NCI-H345 (cell line): Measurements from ENCODE around the gene NATD1.

Source experiments
- DNase-seq: peaks from one replicate; lab custom pipeline; 2025; lab: John Stamatoyannopoulos, UW

Gene NATD1

GRCh38 chr17:21289902-21290571, 36.8 kb upstream of the NATD1 start:
- no peak for DNase-seq

GRCh38 chr17:21289175-21289901, 36.1 kb upstream of the NATD1 start:
- DNase-seq: no peak

GRCh38 chr17:21288571-21289017, 35.4 kb upstream of the NATD1 start:
- DNase-seq: no peak

- no peak for DNase-seq
Measured at GRCh38 chr17:21287703-21288449, 34.7 kb upstream of the NATD1 start.

- no peak for DNase-seq
Measured at GRCh38 chr17:21286909-21287702, 33.9 kb upstream of the NATD1 start.

GRCh38 chr17:21286066-21286770, 33.0 kb upstream of the NATD1 start:
- DNase-seq: peak; percentile 71

- DNase-seq: no peak
Measured at GRCh38 chr17:21285164-21286065, 32.2 kb upstream of the NATD1 start.

- peak; percentile 97 for DNase-seq
Measured at GRCh38 chr17:21284319-21285163, 31.3 kb upstream of the NATD1 start, which contains the start of gene MAP2K3. Gene MAP2K3 (plus strand): TSS chr17:21284711. CDS start chr17:21284921, 210 bp downstream.

GRCh38 chr17:21283482-21284318, 30.5 kb upstream of the NATD1 start:
- no peak for DNase-seq

GRCh38 chr17:21282850-21283249, 29.6 kb upstream of the NATD1 start:
- no peak for DNase-seq

- DNase-seq: no peak
Measured at GRCh38 chr17:21282231-21282630, 29.0 kb upstream of the NATD1 start.

GRCh38 chr17:21280081-21280518, 26.9 kb upstream of the NATD1 start:
- peak; percentile 58 for DNase-seq

- no peak for DNase-seq
Measured at GRCh38 chr17:21279582-21279981, 26.4 kb upstream of the NATD1 start.

- no peak for DNase-seq
Measured at GRCh38 chr17:21279198-21279535, 26.0 kb upstream of the NATD1 start.

GRCh38 chr17:21278450-21279197, 25.4 kb upstream of the NATD1 start:
- DNase-seq: no peak

- DNase-seq: no peak
Measured at GRCh38 chr17:21277332-21277731, 24.1 kb upstream of the NATD1 start.

GRCh38 chr17:21276264-21276588, 23.0 kb upstream of the NATD1 start:
- no peak for DNase-seq
